Right lobe of liver (tissue), 4 donors: ENCODE measurements around the gene LMTK3.

Source experiments
- CTCF ChIP-seq, 4 donors: fragments of 200-600 bp in 3 of 4; fragments of 450-650 bp in 1 of 4; IDR thresholded peaks; one replicate each; pipeline versions ENCODE4 v1.5.1 to v1.8.0; 2016 to 2022; ENCODE audit warnings: antibody characterized with exemption in 4 of 4, mild to moderate bottlenecking in 2 of 4
- POLR2A ChIP-seq: fragments of 450-650 bp; IDR thresholded peaks from one replicate; pipeline ENCODE4 v1.6.1; 2017; ENCODE audit warnings: antibody characterized with exemption, mild to moderate bottlenecking
- donor health status: DM: no; HTN: no; CAD: no.
- donor health status: DM: no; HTN: no; CAD: no.
- donor health status: DM: no; HTN: yes; CAD: no.

- TF ChIP-seq POLR2A = no peak
- no peak for TF ChIP-seq CTCF (IDR thresholded peaks at IDR 0.05)
Measured at GRCh38 chr19:48541813-48542212, 30.2 kb upstream of the LMTK3 start.
